ENCODE data around the gene PPP4R1. TPM values are rescaled to one million over a fixed set of nuclear protein-coding genes. Genes with fewer than 3 reads are reported as not detected.

Gene PPP4R1
- total RNA-seq, 1 experiment from 2014 or later, result 71.1 TPM

DNA sequence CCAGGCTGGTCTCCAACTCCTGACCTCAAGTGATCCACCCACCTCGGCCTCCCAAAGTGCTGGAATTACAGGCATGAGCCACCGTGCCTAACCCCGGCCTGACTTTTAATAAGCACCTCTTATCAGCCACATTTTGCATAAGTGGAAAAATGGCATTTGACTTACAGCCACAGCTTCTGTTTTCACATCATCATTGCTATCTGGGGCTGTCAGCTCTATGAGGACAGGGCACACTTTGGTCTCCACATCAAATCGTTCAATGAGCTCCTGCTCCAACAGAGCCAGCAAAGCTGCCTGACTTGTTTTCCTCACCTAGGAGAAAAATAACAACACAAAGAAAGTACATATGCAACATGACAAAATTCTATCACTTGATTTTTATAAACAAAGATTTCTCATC, 26.4 kb downstream of the PPP4R1 start:
- ChIA-PET POLR2A (no interaction called here), CTCF (interaction anchor here (0.7 kb wide), 1 partner anchor 183 kb away, joined by 4 read pairs; no protein-coding TSS in a partner anchor)
- no peak for ATAC-seq

DNA sequence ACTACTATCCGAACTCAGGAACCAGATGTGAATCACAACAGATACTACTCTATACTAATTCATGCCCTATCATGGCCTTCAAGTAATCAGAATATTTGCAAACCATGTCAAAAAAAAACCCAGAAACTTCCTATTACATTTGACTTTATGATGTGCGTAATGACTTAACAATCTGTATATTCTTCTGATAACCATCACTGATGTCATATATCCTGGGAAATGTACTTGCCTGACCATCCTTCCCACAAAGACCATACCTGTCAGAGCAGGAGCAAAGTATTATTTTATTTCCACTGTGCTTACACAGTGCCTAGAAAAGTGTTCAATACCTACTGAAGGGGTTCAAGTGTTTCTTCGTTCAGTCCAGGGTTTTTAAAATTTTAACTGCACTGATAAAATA, 27.5 kb downstream of the PPP4R1 start:
- H3K27me3 Mint-ChIP-seq (ENCODE audit: low read depth), result no peaks in the 10 kb centered on the region
- no peak for TF ChIP-seq NR2C2 (CRISPR knock-in tag; IDR thresholded peaks at IDR 0.05)
- no peak for TF ChIP-seq ZNF317 (CRISPR knock-in tag; IDR thresholded peaks at IDR 0.05; ENCODE audit: borderline replicate concordance, low read depth)
- TF ChIP-seq ELF4 (CRISPR knock-in tag; IDR thresholded peaks at IDR 0.05; ENCODE audit: low read depth), result no peak
- TF ChIP-seq MAX (CRISPR knock-in tag; IDR thresholded peaks at IDR 0.05), result no peak
- no peak for TF ChIP-seq NFYB (CRISPR knock-in tag; conservative IDR thresholded peaks at IDR 0.05; ENCODE audit: low read depth)
- no peak for TF ChIP-seq ETV6 (CRISPR knock-in tag; IDR thresholded peaks at IDR 0.05)
- TF ChIP-seq, protein P1, sequence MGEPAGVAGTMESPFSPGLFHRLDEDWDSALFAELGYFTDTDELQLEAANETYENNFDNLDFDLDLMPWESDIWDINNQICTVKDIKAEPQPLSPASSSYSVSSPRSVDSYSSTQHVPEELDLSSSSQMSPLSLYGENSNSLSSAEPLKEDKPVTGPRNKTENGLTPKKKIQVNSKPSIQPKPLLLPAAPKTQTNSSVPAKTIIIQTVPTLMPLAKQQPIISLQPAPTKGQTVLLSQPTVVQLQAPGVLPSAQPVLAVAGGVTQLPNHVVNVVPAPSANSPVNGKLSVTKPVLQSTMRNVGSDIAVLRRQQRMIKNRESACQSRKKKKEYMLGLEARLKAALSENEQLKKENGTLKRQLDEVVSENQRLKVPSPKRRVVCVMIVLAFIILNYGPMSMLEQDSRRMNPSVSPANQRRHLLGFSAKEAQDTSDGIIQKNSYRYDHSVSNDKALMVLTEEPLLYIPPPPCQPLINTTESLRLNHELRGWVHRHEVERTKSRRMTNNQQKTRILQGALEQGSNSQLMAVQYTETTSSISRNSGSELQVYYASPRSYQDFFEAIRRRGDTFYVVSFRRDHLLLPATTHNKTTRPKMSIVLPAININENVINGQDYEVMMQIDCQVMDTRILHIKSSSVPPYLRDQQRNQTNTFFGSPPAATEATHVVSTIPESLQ (CRISPR knock-in tag; IDR thresholded peaks at IDR 0.05), result no peak
- TF ChIP-seq CREM (CRISPR knock-in tag; IDR thresholded peaks at IDR 0.05), result no peak
- TF ChIP-seq, protein P2, sequence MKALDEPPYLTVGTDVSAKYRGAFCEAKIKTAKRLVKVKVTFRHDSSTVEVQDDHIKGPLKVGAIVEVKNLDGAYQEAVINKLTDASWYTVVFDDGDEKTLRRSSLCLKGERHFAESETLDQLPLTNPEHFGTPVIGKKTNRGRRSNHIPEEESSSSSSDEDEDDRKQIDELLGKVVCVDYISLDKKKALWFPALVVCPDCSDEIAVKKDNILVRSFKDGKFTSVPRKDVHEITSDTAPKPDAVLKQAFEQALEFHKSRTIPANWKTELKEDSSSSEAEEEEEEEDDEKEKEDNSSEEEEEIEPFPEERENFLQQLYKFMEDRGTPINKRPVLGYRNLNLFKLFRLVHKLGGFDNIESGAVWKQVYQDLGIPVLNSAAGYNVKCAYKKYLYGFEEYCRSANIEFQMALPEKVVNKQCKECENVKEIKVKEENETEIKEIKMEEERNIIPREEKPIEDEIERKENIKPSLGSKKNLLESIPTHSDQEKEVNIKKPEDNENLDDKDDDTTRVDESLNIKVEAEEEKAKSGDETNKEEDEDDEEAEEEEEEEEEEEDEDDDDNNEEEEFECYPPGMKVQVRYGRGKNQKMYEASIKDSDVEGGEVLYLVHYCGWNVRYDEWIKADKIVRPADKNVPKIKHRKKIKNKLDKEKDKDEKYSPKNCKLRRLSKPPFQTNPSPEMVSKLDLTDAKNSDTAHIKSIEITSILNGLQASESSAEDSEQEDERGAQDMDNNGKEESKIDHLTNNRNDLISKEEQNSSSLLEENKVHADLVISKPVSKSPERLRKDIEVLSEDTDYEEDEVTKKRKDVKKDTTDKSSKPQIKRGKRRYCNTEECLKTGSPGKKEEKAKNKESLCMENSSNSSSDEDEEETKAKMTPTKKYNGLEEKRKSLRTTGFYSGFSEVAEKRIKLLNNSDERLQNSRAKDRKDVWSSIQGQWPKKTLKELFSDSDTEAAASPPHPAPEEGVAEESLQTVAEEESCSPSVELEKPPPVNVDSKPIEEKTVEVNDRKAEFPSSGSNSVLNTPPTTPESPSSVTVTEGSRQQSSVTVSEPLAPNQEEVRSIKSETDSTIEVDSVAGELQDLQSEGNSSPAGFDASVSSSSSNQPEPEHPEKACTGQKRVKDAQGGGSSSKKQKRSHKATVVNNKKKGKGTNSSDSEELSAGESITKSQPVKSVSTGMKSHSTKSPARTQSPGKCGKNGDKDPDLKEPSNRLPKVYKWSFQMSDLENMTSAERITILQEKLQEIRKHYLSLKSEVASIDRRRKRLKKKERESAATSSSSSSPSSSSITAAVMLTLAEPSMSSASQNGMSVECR (CRISPR knock-in tag; IDR thresholded peaks at IDR 0.05; ENCODE audit: borderline replicate concordance), result no peak
- H3K9me3 Mint-ChIP-seq, result peaks cover 8% of the 10 kb centered on the region
- ATAC-seq (no peak), DNase-seq (ENCODE audit: low spot score) (no peak)
- no peaks in the 10 kb centered on the region for H3K4me1 Mint-ChIP-seq
- no peak overlapping the region for H3K4me3 Mint-ChIP-seq
- POLR2A ChIA-PET, result no interaction called here
- peaks cover 58% of the 10 kb centered on the region for H3K36me3 Mint-ChIP-seq
- CTCF ChIA-PET, result no interaction called here
- no peak overlapping the region for H3K27ac Mint-ChIP-seq

More for the DNA sequence above, 26.4 kb downstream of the PPP4R1 start:
- no peaks in the 10 kb centered on the region for H3K27me3 Mint-ChIP-seq (ENCODE audit: low read depth)
- DNase-seq (ENCODE audit: low spot score), result no peak
- H3K9me3 Mint-ChIP-seq, result no peaks in the 10 kb centered on the region
- no peaks in the 10 kb centered on the region for H3K4me1 Mint-ChIP-seq
- H3K36me3 Mint-ChIP-seq, result peaks cover 54% of the 10 kb centered on the region
- H3K27ac Mint-ChIP-seq, result no peak overlapping the region
- TF ChIP-seq, protein P3, sequence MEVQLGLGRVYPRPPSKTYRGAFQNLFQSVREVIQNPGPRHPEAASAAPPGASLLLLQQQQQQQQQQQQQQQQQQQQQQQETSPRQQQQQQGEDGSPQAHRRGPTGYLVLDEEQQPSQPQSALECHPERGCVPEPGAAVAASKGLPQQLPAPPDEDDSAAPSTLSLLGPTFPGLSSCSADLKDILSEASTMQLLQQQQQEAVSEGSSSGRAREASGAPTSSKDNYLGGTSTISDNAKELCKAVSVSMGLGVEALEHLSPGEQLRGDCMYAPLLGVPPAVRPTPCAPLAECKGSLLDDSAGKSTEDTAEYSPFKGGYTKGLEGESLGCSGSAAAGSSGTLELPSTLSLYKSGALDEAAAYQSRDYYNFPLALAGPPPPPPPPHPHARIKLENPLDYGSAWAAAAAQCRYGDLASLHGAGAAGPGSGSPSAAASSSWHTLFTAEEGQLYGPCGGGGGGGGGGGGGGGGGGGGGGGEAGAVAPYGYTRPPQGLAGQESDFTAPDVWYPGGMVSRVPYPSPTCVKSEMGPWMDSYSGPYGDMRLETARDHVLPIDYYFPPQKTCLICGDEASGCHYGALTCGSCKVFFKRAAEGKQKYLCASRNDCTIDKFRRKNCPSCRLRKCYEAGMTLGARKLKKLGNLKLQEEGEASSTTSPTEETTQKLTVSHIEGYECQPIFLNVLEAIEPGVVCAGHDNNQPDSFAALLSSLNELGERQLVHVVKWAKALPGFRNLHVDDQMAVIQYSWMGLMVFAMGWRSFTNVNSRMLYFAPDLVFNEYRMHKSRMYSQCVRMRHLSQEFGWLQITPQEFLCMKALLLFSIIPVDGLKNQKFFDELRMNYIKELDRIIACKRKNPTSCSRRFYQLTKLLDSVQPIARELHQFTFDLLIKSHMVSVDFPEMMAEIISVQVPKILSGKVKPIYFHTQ (CRISPR knock-in tag; IDR thresholded peaks at IDR 0.05), result no peak
- H3K4me3 Mint-ChIP-seq, result no peak overlapping the region

DNA sequence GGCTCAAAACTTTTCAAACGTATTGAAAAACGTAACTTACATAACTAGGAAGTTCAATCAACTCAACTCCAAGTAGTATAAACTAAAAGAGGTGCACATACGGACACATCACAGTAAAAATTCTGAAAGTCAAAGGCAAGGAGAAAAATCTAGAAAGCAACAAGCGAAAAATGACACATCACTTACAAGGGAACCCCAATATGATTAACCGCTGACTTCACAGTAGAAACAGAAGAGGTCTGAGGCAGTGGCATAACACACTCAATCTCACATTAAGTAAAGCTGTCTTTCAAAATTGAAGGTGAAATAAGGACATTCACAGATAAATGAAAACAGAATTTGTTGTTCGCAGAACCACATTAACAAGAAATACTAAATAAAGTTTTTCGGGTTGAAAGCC, 32.7 kb downstream of the PPP4R1 start:
- DNase-seq (ENCODE audit: low spot score), result no peak
- ChIA-PET CTCF (no interaction called here), POLR2A (interaction anchor here (0.7 kb wide), 1 partner anchor 12 kb away, joined by 6 read pairs; no protein-coding TSS in a partner anchor)
- peaks cover 4% of the 10 kb centered on the region for H3K4me1 Mint-ChIP-seq
- no peak overlapping the region for H3K4me3 Mint-ChIP-seq
- H3K9me3 Mint-ChIP-seq, result peaks cover 21% of the 10 kb centered on the region
- H3K27me3 Mint-ChIP-seq (ENCODE audit: low read depth), result no peaks in the 10 kb centered on the region
- peaks cover 51% of the 10 kb centered on the region for H3K36me3 Mint-ChIP-seq
- TF ChIP-seq ZNF317 (CRISPR knock-in tag; IDR thresholded peaks at IDR 0.05; ENCODE audit: borderline replicate concordance, low read depth) (peak; percentile 62; the same call in 1 of the 2 replicates), ZNF121 (CRISPR knock-in tag; IDR thresholded peaks at IDR 0.05) (no peak)
- no peak for ATAC-seq
- H3K27ac Mint-ChIP-seq, result no peak overlapping the region
